Neural cell (in vitro differentiated cells): ENCODE measurements around the gene ENTPD1. TPM values are rescaled to one million over a fixed set of nuclear protein-coding genes. Genes with fewer than 3 reads are reported as not detected.
"Not testable (repeated sequence)": the region's sequence is repeated elsewhere in the genome, so short reads cannot be mapped to it uniquely, and the experiment has no call there.

Experiments used
- H2AFZ ChIP-seq: fragments of 200-600, 300-800 bp; sonication (generic), shearing (Covaris generic); 2 replicates; pipeline ENCODE4 v1.6.0; 2014; ENCODE audit warnings: low read depth, mild to moderate bottlenecking, antibody characterized with exemption, low read length, moderate library complexity
- H3F3A ChIP-seq: fragments of 200-600 bp; shearing (Covaris generic); 2 replicates; pipeline ENCODE4 v1.6.1; 2016; ENCODE audit warnings: mild to moderate bottlenecking, moderate library complexity, mixed read lengths, antibody characterized with exemption, low read length; ENCODE audit not compliant: insufficient read depth, poor library complexity, severe bottlenecking
- H3K27ac ChIP-seq: fragments of 200-600, 300-800 bp; sonication (generic), shearing (Covaris generic); 2 replicates; pipeline ENCODE4 v1.5.1; 2014; ENCODE audit warnings: mild to moderate bottlenecking, low read length, moderate library complexity
- H3K27me3 ChIP-seq: fragments of 300-800, 200-600 bp; sonication (generic), shearing (Covaris generic); 2 replicates; pipeline ENCODE4 v1.6.0; 2014; ENCODE audit warnings: mild to moderate bottlenecking, low read depth, low read length, moderate library complexity; ENCODE audit not compliant: insufficient read depth
- H3K36me3 ChIP-seq: fragments of 300-800, 200-600 bp; sonication (generic), shearing (Covaris generic); 2 replicates; pipeline ENCODE4 v1.5.1; 2014; ENCODE audit warnings: mild to moderate bottlenecking, antibody characterized with exemption, low read length, moderate library complexity; ENCODE audit not compliant: insufficient read depth
- H3K4me2 ChIP-seq: fragments of 300-800, 200-600 bp; sonication (generic), shearing (Covaris generic); 2 replicates; pipeline ENCODE4 v1.6.0; 2014; ENCODE audit warnings: mild to moderate bottlenecking, low read length
- H3K4me3 ChIP-seq: fragments of 300-800, 200-600 bp; sonication (generic), shearing (Covaris generic); 2 replicates; pipeline ENCODE4 v1.5.1; 2014; ENCODE audit warnings: mild to moderate bottlenecking, low read length, moderate library complexity
- H3K79me2 ChIP-seq: fragments of 200-600 bp; shearing (Covaris generic); replicated peaks from 2 replicates; pipeline ENCODE4 v1.6.0; 2014; ENCODE audit warnings: mild to moderate bottlenecking, low read length, moderate library complexity; ENCODE audit not compliant: insufficient read depth
- H3K9ac ChIP-seq: fragments of 300-800, 200-600 bp; sonication (generic), shearing (Covaris generic); 2 replicates; pipeline ENCODE4 v1.6.1; 2016; ENCODE audit warnings: mild to moderate bottlenecking, low read length, mixed read lengths
- H3K9me2 ChIP-seq: fragments of 200-600 bp; shearing (Covaris generic); 2 replicates; pipeline ENCODE4 v1.6.1; 2016; ENCODE audit warnings: mild to moderate bottlenecking, low read length, mixed read lengths; ENCODE audit not compliant: insufficient read depth
- H3K9me3 ChIP-seq: fragments of 200-600, 300-800 bp; sonication (generic), shearing (Covaris generic); 2 replicates; pipeline ENCODE4 v1.6.1; 2016; ENCODE audit warnings: mild to moderate bottlenecking, mixed run types, low read length, moderate library complexity, mixed read lengths
- H4K20me1 ChIP-seq: fragments of 200-600 bp; shearing (Covaris generic); 2 replicates; pipeline ENCODE4 v1.6.1; 2016; ENCODE audit warnings: mild to moderate bottlenecking, mixed run types; ENCODE audit not compliant: insufficient read depth
- EP300 ChIP-seq: fragments of 450-650 bp; conservative IDR thresholded peaks from 2 replicates; pipeline ENCODE4 v1.6.1; 2014; ENCODE audit warnings: antibody characterized with exemption, mild to moderate bottlenecking, moderate library complexity; ENCODE audit not compliant: poor library complexity, severe bottlenecking
- EZH2 ChIP-seq: fragments of 200-600, 300-800 bp; shearing (Covaris generic), sonication (generic); IDR thresholded peaks from 2 replicates; pipeline ENCODE4 v1.6.1; 2014; ENCODE audit warnings: antibody characterized with exemption, low read length, borderline replicate concordance, mild to moderate bottlenecking; ENCODE audit not compliant: insufficient read depth, poor library complexity, severe bottlenecking
- MXI1 ChIP-seq: fragments of 450-650 bp; conservative IDR thresholded peaks from 2 replicates; pipeline ENCODE4 v1.6.1; 2014; ENCODE audit warnings: antibody characterized with exemption, mild to moderate bottlenecking; ENCODE audit not compliant: poor library complexity, severe bottlenecking
- POLR2AphosphoS5 ChIP-seq: IDR thresholded peaks from 2 replicates; pipeline ENCODE4 v1.6.1; 2012
- RAD21 ChIP-seq: fragments of 450-650 bp; conservative IDR thresholded peaks from 2 replicates; pipeline ENCODE4 v1.6.1; 2014; ENCODE audit warnings: antibody characterized with exemption, mild to moderate bottlenecking, moderate library complexity
- REST ChIP-seq: IDR thresholded peaks from 2 replicates; pipeline ENCODE4 v1.6.1; 2012; ENCODE audit warnings: borderline replicate concordance
- SMC3 ChIP-seq: fragments of 450-650 bp; conservative IDR thresholded peaks from 2 replicates; pipeline ENCODE4 v1.6.1; 2014; ENCODE audit warnings: antibody characterized with exemption, mild to moderate bottlenecking, moderate library complexity; ENCODE audit not compliant: poor library complexity
- TAF1 ChIP-seq: IDR thresholded peaks from 2 replicates; pipeline ENCODE4 v1.6.1; 2012; ENCODE audit warnings: low read depth
- polyA plus RNA-seq: library from polyadenylated mRNA; depleted of rRNA; stranded (reverse); fragments of >200 nt; gene quantifications from 2 replicates; pipeline ENCODE4 v1.2.3, GENCODE V29; 2014
- TF ChIP-seq, protein P1 (sequence below): fragments of 450-650 bp; IDR thresholded peaks from 2 replicates; pipeline ENCODE4 v1.5.1; 2014; ENCODE audit warnings: antibody characterized with exemption, mild to moderate bottlenecking, moderate library complexity; ENCODE audit not compliant: poor library complexity, severe bottlenecking

Gene ENTPD1
- polyA plus RNA-seq, 1 donor from 2014 or later: 0.57 TPM

DNA sequence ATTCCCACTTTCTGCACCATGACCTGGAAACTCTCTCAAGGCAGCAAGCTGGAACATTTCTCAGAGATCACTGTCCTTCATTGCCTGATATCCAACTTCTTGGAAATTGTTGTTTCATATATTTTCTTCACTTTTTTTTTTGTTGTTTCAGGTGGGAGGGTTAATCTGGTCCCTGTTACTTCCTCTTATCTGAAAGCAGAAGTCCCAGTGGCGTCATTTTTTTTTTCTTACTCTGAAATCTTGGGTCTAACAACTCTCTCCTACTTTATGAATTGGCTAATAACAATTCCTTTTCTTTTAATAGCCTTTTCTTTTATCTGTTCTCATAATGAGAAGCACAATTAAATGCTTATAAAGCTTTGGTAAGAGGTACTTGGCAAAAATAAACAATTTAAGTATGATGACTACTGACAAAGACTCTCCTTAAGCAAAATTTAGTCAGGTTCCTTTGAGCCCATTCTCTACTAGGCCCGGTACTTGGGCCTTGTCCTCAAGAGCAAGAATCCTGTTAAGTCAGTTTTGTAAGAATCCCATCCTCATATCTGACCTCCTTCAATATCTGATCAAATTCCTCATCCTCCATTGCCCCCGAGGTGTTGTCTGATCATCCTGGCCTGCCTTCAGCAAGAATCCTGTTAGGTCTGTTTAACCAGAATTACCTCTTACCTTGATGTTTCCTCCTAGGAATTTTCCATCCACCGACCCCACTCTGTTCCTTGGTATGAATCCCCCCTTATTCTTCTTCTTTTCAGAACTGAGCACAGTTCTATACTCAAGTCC is 140.3 kb downstream of the ENTPD1 start:
- Histone ChIP-seq H3K27me3 (no peaks in the 10 kb centered on the region), H3K79me2 (no peaks in the 10 kb centered on the region), H3F3A (no peaks in the 10 kb centered on the region), H3K4me3 (no peak overlapping the region), H3K27ac (no peak overlapping the region), H4K20me1 (no peaks in the 10 kb centered on the region), H3K4me2 (no peak overlapping the region), H3K9me3 (no peaks in the 10 kb centered on the region), H3K9ac (no peak overlapping the region), H3K9me2 (no peaks in the 10 kb centered on the region), H2AFZ (no peak overlapping the region), H3K36me3 (peaks cover 6% of the 10 kb centered on the region)
- TF ChIP-seq EZH2: no peak
- no peak for TF ChIP-seq REST
- TF ChIP-seq POLR2AphosphoS5: no peak
- TF ChIP-seq TAF1: no peak
- TF ChIP-seq SMC3: no peak
- TF ChIP-seq EP300: no peak
- TF ChIP-seq, protein P1, sequence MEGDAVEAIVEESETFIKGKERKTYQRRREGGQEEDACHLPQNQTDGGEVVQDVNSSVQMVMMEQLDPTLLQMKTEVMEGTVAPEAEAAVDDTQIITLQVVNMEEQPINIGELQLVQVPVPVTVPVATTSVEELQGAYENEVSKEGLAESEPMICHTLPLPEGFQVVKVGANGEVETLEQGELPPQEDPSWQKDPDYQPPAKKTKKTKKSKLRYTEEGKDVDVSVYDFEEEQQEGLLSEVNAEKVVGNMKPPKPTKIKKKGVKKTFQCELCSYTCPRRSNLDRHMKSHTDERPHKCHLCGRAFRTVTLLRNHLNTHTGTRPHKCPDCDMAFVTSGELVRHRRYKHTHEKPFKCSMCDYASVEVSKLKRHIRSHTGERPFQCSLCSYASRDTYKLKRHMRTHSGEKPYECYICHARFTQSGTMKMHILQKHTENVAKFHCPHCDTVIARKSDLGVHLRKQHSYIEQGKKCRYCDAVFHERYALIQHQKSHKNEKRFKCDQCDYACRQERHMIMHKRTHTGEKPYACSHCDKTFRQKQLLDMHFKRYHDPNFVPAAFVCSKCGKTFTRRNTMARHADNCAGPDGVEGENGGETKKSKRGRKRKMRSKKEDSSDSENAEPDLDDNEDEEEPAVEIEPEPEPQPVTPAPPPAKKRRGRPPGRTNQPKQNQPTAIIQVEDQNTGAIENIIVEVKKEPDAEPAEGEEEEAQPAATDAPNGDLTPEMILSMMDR: no peak
- TF ChIP-seq MXI1: no peak
- no peak for TF ChIP-seq RAD21

DNA sequence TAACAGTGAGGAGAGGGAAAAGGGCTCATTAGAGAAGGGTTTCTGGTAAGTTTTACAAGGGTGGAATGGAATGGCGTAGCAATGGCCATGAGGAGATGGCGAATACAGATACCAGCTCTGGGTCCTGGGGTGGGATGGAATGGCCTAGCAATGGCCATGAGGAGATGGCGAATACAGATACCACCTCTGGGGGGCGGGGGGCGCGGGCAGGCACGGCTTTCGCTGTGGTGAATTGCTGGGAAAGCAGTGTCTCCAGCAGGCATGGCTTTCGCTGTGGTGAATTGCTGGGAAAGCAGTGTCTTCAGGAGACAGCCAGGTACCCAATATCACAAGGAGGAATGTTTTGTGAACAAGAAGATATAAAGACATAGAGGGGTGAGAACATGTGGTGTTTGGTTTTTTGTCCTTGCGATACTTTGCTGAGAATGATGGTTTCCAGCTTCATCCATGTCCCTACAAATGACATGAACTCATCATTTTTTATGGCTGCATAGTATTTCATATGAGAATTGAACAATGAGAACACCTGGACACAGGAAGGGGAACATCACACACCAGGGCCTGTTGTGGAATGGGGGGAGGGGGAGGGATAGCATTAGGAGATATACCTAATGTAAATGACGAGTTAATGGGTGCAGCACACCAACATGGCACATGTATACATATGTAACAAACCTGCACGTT is 150.1 kb downstream of the ENTPD1 start:
- H2AFZ ChIP-seq, H3K9ac ChIP-seq, H3K79me2 ChIP-seq, H3K9me2 ChIP-seq, H3K4me2 ChIP-seq, H3F3A ChIP-seq, H3K36me3 ChIP-seq, H3K9me3 ChIP-seq, H3K27me3 ChIP-seq, H3K27ac ChIP-seq, H3K4me3 ChIP-seq, H4K20me1 ChIP-seq: not testable (repeated sequence)
